Common myeloid progenitor, CD34-positive (primary cell): ENCODE measurements around the gene CSTF1.

Experiments used
- CTCF ChIA-PET: fragments of 350-600 bp; sonication (Branson Sonifier 250); formaldehyde crosslinking; loops from one replicate; lab custom pipeline; 2021; ENCODE audit warnings: antibody characterized with exemption; lab: Charles Lee
- POLR2A ChIA-PET: fragments of 350-600 bp; sonication (Branson Sonifier 250); formaldehyde crosslinking; loops from one replicate; lab custom pipeline; 2021; ENCODE audit warnings: antibody characterized with exemption; lab: Charles Lee
- DNase-seq, 3 donors: peaks; one replicate each; pipeline versions ENCODE4 v3.0.0 to v3.0.0-alpha.2; 2013
- H3K27ac ChIP-seq, 2 experiments: 1 replicate in 1 of 2; 2 replicates in 1 of 2; pipeline ENCODE4 v1.7.0; 2013; ENCODE audit warnings: inconsistent platforms in 2 of 2, low read length in 2 of 2, mild to moderate bottlenecking in 2 of 2, low read depth in 1 of 2, moderate library complexity in 1 of 2; ENCODE audit not compliant: severe bottlenecking in 2 of 2, insufficient read depth in 1 of 2, poor library complexity in 1 of 2
- H3K27me3 ChIP-seq, 5 experiments: replicated peaks in 2 of 5; 1 replicate in 3 of 5; 2 replicates in 2 of 5; pipeline versions ENCODE4 v1.6.1 to v1.7.0; 2013; ENCODE audit warnings: low read length in 4 of 5, mild to moderate bottlenecking in 2 of 5, moderate library complexity in 2 of 5, inconsistent platforms in 1 of 5; ENCODE audit not compliant: insufficient read depth in 5 of 5, control insufficient read depth in 4 of 5
- H3K36me3 ChIP-seq, 4 experiments: 1 replicate in 2 of 4; 2 replicates in 2 of 4; pipeline versions ENCODE4 v1.6.1 to v1.7.0; 2013; ENCODE audit warnings: low read length in 3 of 4, control low read depth in 1 of 4, mild to moderate bottlenecking in 1 of 4; ENCODE audit not compliant: control insufficient read depth in 4 of 4, insufficient read depth in 4 of 4
- H3K4me1 ChIP-seq, 4 experiments: 1 replicate in 3 of 4; 2 replicates in 1 of 4; pipeline versions ENCODE4 v1.6.1 to v1.7.1; 2013; ENCODE audit warnings: low read length in 3 of 4, mild to moderate bottlenecking in 3 of 4, control low read depth in 1 of 4, inconsistent platforms in 1 of 4, moderate library complexity in 1 of 4; ENCODE audit not compliant: control insufficient read depth in 4 of 4, insufficient read depth in 4 of 4; ENCODE audit errors: control extremely low read depth in 1 of 4
- H3K4me3 ChIP-seq, 7 experiments: 1 replicate in 4 of 7; 2 replicates in 3 of 7; pipeline versions ENCODE4 v1.5.1 to v1.7.0; 2013; ENCODE audit warnings: mild to moderate bottlenecking in 7 of 7, low read length in 6 of 7, moderate library complexity in 6 of 7, inconsistent platforms in 2 of 7, low read depth in 2 of 7, control low read depth in 1 of 7; ENCODE audit not compliant: insufficient read depth in 4 of 7, control insufficient read depth in 1 of 7; ENCODE audit errors: extremely low read depth in 1 of 7
- H3K9me3 ChIP-seq, 5 experiments: 1 replicate in 4 of 5; 2 replicates in 1 of 5; pipeline versions ENCODE4 v1.6.1 to v1.7.1; 2013; ENCODE audit warnings: low read length in 4 of 5, mild to moderate bottlenecking in 2 of 5, inconsistent platforms in 1 of 5, low read depth in 1 of 5, moderate library complexity in 1 of 5; ENCODE audit not compliant: control insufficient read depth in 4 of 5, insufficient read depth in 2 of 5; ENCODE audit errors: control extremely low read depth in 1 of 5
- WGBS: methylation state at CpG from one replicate; pipeline ENCODE4 v1.1.5; 2013; ENCODE audit not compliant: insufficient coverage; 5-methylcytosine and 5-hydroxymethylcytosine counted together

CSTF1 gene

DNA sequence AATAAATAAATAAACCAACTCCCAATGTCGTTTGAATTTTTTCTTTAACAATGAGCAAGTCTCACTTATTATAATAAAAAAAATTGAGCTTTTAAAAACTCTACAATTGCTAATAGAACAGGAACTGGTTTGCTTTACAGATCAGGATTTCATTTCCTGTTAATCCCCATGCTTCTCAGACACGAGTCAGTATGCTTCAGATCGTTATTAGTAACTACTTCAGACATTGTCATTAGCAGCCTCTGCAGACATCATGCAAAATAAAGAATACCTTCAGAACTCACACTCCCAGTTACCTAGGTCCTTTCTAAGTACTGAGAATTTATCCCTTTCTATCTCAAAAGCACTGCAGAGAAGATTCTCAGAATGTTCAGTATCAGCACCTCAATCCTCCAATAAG is 43.7 kb upstream of the CSTF1 start:
- WGBS, result 0% methylated on average over 2 of the region's 3 CpGs
- H3K4me1 ChIP-seq, result peaks cover 0 to 5% (median 1%) of the 10 kb centered on the region in 4 experiments
- no peak for DNase-seq
- no peak overlapping the region for H3K27ac ChIP-seq
- H3K27me3 ChIP-seq, result peaks cover 8 to 47% (median 34%) of the 10 kb centered on the region in 5 experiments
- CTCF ChIA-PET, result interaction anchor here (0.8 kb wide), 1 partner anchor 101 kb away, joined by 3 read pairs; no protein-coding TSS in a partner anchor
- H3K4me3 ChIP-seq, result no peak overlapping the region
- H3K9me3 ChIP-seq, result no peaks in the 10 kb centered on the region
- H3K36me3 ChIP-seq, result no peaks in the 10 kb centered on the region
- POLR2A ChIA-PET, result interaction anchor here (0.7 kb wide), 1 partner anchor 1678 kb away, joined by 3 read pairs; no protein-coding TSS in a partner anchor

GRCh38 chr20:56350842-56351241 is 41.6 kb upstream of the CSTF1 start:
- Histone ChIP-seq H3K9me3 (no peaks in the 10 kb centered on the region), H3K4me1 (no peaks in the 10 kb centered on the region), H3K4me3 (no peak overlapping the region), H3K27me3 (peaks cover 2 to 27% (median 22%) of the 10 kb centered on the region in 5 experiments), H3K27ac (no peak overlapping the region), H3K36me3 (no peaks in the 10 kb centered on the region)
- POLR2A ChIA-PET, result no interaction called here
- no peak for DNase-seq
- WGBS, result no CpG with 5 or more reads among the region's 2 CpGs
- CTCF ChIA-PET, result no interaction called here

GRCh38 chr20:56352345-56353055 is 39.9 kb upstream of the CSTF1 start:
- Histone ChIP-seq H3K4me3 (no peak overlapping the region), H3K27me3 (peaks cover 2 to 19% (median 11%) of the 10 kb centered on the region in 5 experiments), H3K9me3 (no peaks in the 10 kb centered on the region), H3K27ac (no peak overlapping the region), H3K4me1 (no peaks in the 10 kb centered on the region), H3K36me3 (no peaks in the 10 kb centered on the region)
- 88% methylated on average over 2 of the region's 5 CpGs for WGBS
- ChIA-PET POLR2A (no interaction called here), CTCF (interaction anchor here (0.6 to 1.8 kb wide), 2 partner anchors 9 to 476 kb away, joined by 3 to 8 read pairs; no protein-coding TSS in a partner anchor)
- DNase-seq, result no peak

DNA sequence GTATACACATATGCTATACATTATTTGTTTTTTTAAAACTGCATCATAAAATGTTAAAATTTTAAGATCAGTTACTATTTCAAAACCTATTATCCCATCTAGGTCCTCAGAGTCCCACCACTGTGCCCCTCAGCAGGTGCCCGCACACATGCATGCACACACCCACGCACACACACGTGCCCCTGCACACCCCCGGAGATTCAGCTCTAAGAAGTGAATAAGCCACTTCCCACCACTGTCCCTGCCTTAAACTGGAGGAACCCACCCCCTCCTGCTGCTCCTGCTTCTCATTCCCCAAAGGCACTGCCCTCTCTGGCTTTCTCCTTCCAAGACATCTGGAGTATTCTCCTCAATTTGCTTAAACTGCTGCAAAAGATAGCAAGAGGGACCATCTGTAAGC is 39.1 kb upstream of the CSTF1 start:
- peak in 2 of 3 donors; percentile 32 to 36 for DNase-seq
- ChIA-PET POLR2A (no interaction called here), CTCF (interaction anchor here (1.1 to 1.8 kb wide), 2 partner anchors 10 to 13 kb away, joined by 3 to 8 read pairs; no protein-coding TSS in a partner anchor)
- Histone ChIP-seq H3K4me3 (no peak overlapping the region), H3K36me3 (no peaks in the 10 kb centered on the region), H3K27me3 (peaks cover under 1 to 13% (median 4%) of the 10 kb centered on the region in 5 experiments), H3K4me1 (peaks cover 0 to 2% (median 0%) of the 10 kb centered on the region in 4 experiments), H3K27ac (no peak overlapping the region), H3K9me3 (no peaks in the 10 kb centered on the region)
- 94% methylated on average over 3 of the region's 4 CpGs for WGBS

DNA sequence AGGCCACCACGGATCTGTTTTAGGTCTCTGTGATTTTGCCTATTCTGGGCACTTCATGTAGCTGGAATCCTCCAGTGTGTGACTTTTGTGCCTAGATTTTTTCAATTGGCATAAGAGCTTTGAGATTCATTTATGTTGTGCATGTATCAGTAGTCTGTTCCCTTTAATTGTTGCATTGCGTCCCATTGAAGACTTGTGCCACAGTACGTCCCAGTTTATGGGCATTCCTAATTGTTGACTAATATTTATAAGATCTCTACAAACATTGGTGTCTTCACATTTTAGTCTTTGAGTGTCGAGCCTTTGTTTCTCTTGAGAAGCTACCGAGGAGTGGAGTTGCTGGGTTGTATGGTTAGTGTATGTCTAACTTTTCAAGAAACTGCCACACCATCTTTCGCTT is 34.4 kb upstream of the CSTF1 start:
- Histone ChIP-seq H3K9me3 (no peaks in the 10 kb centered on the region), H3K36me3 (no peaks in the 10 kb centered on the region), H3K27ac (no peak overlapping the region), H3K27me3 (no peaks in the 10 kb centered on the region), H3K4me3 (peak overlapping the region in 5 of 7 experiments; percentile 72 to 91 (median 83)), H3K4me1 (peaks cover 0 to 23% (median 15%) of the 10 kb centered on the region in 4 experiments)
- POLR2A ChIA-PET, result no interaction called here
- no peak for DNase-seq
- WGBS, result no CpG with 5 or more reads among the region's 6 CpGs
- CTCF ChIA-PET, result interaction anchor here (0.7 to 1.9 kb wide), 4 partner anchors 14 to 41 kb away, joined by 3 to 6 read pairs (median 4); no protein-coding TSS in a partner anchor

GRCh38 chr20:56358600-56359211 is 33.7 kb upstream of the CSTF1 start, which contains the start of gene FAM210B:
Gene FAM210B (plus strand): TSS chr20:56358974. CDS start chr20:56359006, 32 bp downstream.
- Histone ChIP-seq H3K4me1 (peaks cover 0 to 26% (median 18%) of the 10 kb centered on the region in 4 experiments), H3K27me3 (no peaks in the 10 kb centered on the region), H3K27ac (peak within 1 kb of the TSS in 1 of 2 experiments; percentile 57), H3K9me3 (no peaks in the 10 kb centered on the region), H3K36me3 (no peaks in the 10 kb centered on the region), H3K4me3 (peak within 1 kb of the TSS; percentile 38 to 91 (median 78))
- CTCF ChIA-PET, result interaction anchor here (0.9 to 1.9 kb wide), 4 partner anchors 14 to 40 kb away, joined by 3 to 6 read pairs (median 4); no protein-coding TSS in a partner anchor
- POLR2A ChIA-PET, result no interaction called here
- WGBS, result 0% methylated on average over 36 of the region's 63 CpGs
- peak; percentile 84 to 88 (median 86) for DNase-seq
